ENCODE results near the gene TMEM97. TPM values are rescaled to one million over a fixed set of nuclear protein-coding genes. Genes with fewer than 3 reads are reported as not detected.
A peak's percentile ranks its signal among the peaks of the same experiment; 100 is the strongest.
"Not testable (repeated sequence)": the region's sequence is repeated elsewhere in the genome, so short reads cannot be mapped to it uniquely, and the experiment has no call there.

The TMEM97 gene
- 10 to 100 TPM; 25.1 to 26.0 TPM for total RNA-seq

GRCh38 chr17:28318759-28319597 lies at the start of gene TMEM97:
Gene TMEM97, plus strand, starts transcription at chr17:28319200. Its CDS starts 40 bp downstream, at chr17:28319240.
- no peaks in the 10 kb centered on the region for H3K27me3 Mint-ChIP-seq (ENCODE audit: low read depth)
- H3K27ac Mint-ChIP-seq, result peak within 1 kb of the TSS; percentile 75
- peak within 1 kb of the TSS; percentile 81 for H3K4me3 Mint-ChIP-seq
- CTCF ChIA-PET, result interaction anchor here (0.8 to 2.0 kb wide), 3 partner anchors 10 to 67 kb away, joined by 3 to 6 read pairs (median 3); partner anchors contain the start of genes IFT20 and TNFAIP1
- no peaks in the 10 kb centered on the region for H3K9me3 Mint-ChIP-seq
- H3K36me3 Mint-ChIP-seq (ENCODE audit: low read depth), result peaks cover 15% of the 10 kb centered on the region
- DNase-seq, result peak; percentile 95
- intact Hi-C loops (cut with micrococcal nuclease), result loop anchor here (1.0 to 5.0 kb wide), 6 partner anchors 16 to 233 kb away; partner anchors contain the start of genes IFT20, POLDIP2, TNFAIP1 and UNC119
- peaks cover 24% of the 10 kb centered on the region for H3K4me1 Mint-ChIP-seq (ENCODE audit: low read depth)

GRCh38 chr17:28270055-28270454 lies 48.9 kb upstream of the TMEM97 start:
- no peak overlapping the region for H3K4me3 Mint-ChIP-seq
- CTCF ChIA-PET, result interaction anchor here (0.9 kb wide), 1 partner anchor 18 kb away, joined by 4 read pairs; no protein-coding TSS in a partner anchor
- peaks cover 4% of the 10 kb centered on the region for H3K9me3 Mint-ChIP-seq
- H3K4me1 Mint-ChIP-seq (ENCODE audit: low read depth), result peaks cover 2% of the 10 kb centered on the region
- no peak overlapping the region for H3K27ac Mint-ChIP-seq
- H3K36me3 Mint-ChIP-seq (ENCODE audit: low read depth), result peaks cover 2% of the 10 kb centered on the region
- intact Hi-C loops (cut with micrococcal nuclease), result loop anchor here (10.0 kb wide), 1 partner anchor 55 kb away; no protein-coding TSS in a partner anchor
- no peak for DNase-seq
- H3K27me3 Mint-ChIP-seq (ENCODE audit: low read depth), result peaks cover 32% of the 10 kb centered on the region

- Mint-ChIP-seq H3K27ac (no peak overlapping the region), H3K9me3 (peaks cover 4% of the 10 kb centered on the region), H3K4me1 (ENCODE audit: low read depth) (peaks cover 2% of the 10 kb centered on the region), H3K27me3 (ENCODE audit: low read depth) (peaks cover 34% of the 10 kb centered on the region), H3K4me3 (no peak overlapping the region), H3K36me3 (ENCODE audit: low read depth) (peaks cover 2% of the 10 kb centered on the region)
- CTCF ChIA-PET, result interaction anchor here (0.9 kb wide), 1 partner anchor 19 kb away, joined by 4 read pairs; no protein-coding TSS in a partner anchor
- DNase-seq, result no peak
- intact Hi-C loops (cut with micrococcal nuclease), result loop anchor here (10.0 kb wide), 1 partner anchor 54 kb away; no protein-coding TSS in a partner anchor
Observed at GRCh38 chr17:28270926-28271325, 48.1 kb upstream of the TMEM97 start.

- Mint-ChIP-seq H3K9me3 (peaks cover 4% of the 10 kb centered on the region), H3K27ac (no peak overlapping the region), H3K27me3 (ENCODE audit: low read depth) (peaks cover 39% of the 10 kb centered on the region), H3K4me1 (ENCODE audit: low read depth) (peaks cover 2% of the 10 kb centered on the region), H3K4me3 (no peak overlapping the region), H3K36me3 (ENCODE audit: low read depth) (peaks cover 2% of the 10 kb centered on the region)
- DNase-seq, result no peak
- intact Hi-C loops (cut with micrococcal nuclease), result loop anchor here (10.0 kb wide), 1 partner anchor 53 kb away; no protein-coding TSS in a partner anchor
- CTCF ChIA-PET, result no interaction called here
Observed at GRCh38 chr17:28271431-28271830, 47.6 kb upstream of the TMEM97 start.

GRCh38 chr17:28272166-28272565 lies 46.8 kb upstream of the TMEM97 start:
- peaks cover 2% of the 10 kb centered on the region for H3K4me1 Mint-ChIP-seq (ENCODE audit: low read depth)
- CTCF ChIA-PET, result no interaction called here
- H3K4me3 Mint-ChIP-seq, result no peak overlapping the region
- H3K36me3 Mint-ChIP-seq (ENCODE audit: low read depth), result peaks cover under 1% of the 10 kb centered on the region
- H3K27me3 Mint-ChIP-seq (ENCODE audit: low read depth), result peaks cover 40% of the 10 kb centered on the region
- peaks cover 2% of the 10 kb centered on the region for H3K9me3 Mint-ChIP-seq
- no peak for DNase-seq
- intact Hi-C loops (cut with micrococcal nuclease), result loop anchor here (10.0 kb wide), 1 partner anchor 53 kb away; no protein-coding TSS in a partner anchor
- H3K27ac Mint-ChIP-seq, result no peak overlapping the region

- intact Hi-C loops (cut with micrococcal nuclease), result loop anchor here (10.0 kb wide), 1 partner anchor 51 kb away; no protein-coding TSS in a partner anchor
- H3K4me3 Mint-ChIP-seq; H3K27ac Mint-ChIP-seq; CTCF ChIA-PET; H3K9me3 Mint-ChIP-seq; DNase-seq; H3K36me3 Mint-ChIP-seq (ENCODE audit: low read depth): not testable (repeated sequence)
- peaks cover 12% of the 10 kb centered on the region for H3K4me1 Mint-ChIP-seq (ENCODE audit: low read depth)
- H3K27me3 Mint-ChIP-seq (ENCODE audit: low read depth), result peaks cover 42% of the 10 kb centered on the region
Observed at GRCh38 chr17:28273341-28273740, 45.7 kb upstream of the TMEM97 start.

- Mint-ChIP-seq H3K4me3 (no peak overlapping the region), H3K36me3 (ENCODE audit: low read depth) (no peaks in the 10 kb centered on the region), H3K27ac (no peak overlapping the region), H3K9me3 (no peaks in the 10 kb centered on the region), H3K4me1 (ENCODE audit: low read depth) (peaks cover 15% of the 10 kb centered on the region), H3K27me3 (ENCODE audit: low read depth) (peaks cover 45% of the 10 kb centered on the region)
- CTCF ChIA-PET, result no interaction called here
- no peak for DNase-seq
- intact Hi-C loops (cut with micrococcal nuclease), result loop anchor here (10.0 kb wide), 1 partner anchor 50 kb away; no protein-coding TSS in a partner anchor
Observed at GRCh38 chr17:28274591-28275265, 44.3 kb upstream of the TMEM97 start.

GRCh38 chr17:28276011-28276410 lies 43.0 kb upstream of the TMEM97 start:
- intact Hi-C loops (cut with micrococcal nuclease), result loop anchor here (10.0 kb wide), 1 partner anchor 49 kb away; no protein-coding TSS in a partner anchor
- Mint-ChIP-seq H3K4me1 (ENCODE audit: low read depth) (peaks cover 15% of the 10 kb centered on the region), H3K27me3 (ENCODE audit: low read depth) (peaks cover 50% of the 10 kb centered on the region), H3K36me3 (ENCODE audit: low read depth) (no peaks in the 10 kb centered on the region), H3K4me3 (no peak overlapping the region), H3K9me3 (no peaks in the 10 kb centered on the region), H3K27ac (no peak overlapping the region)
- CTCF ChIA-PET, result no interaction called here
- DNase-seq, result no peak

- Mint-ChIP-seq H3K36me3 (ENCODE audit: low read depth) (no peaks in the 10 kb centered on the region), H3K4me3 (no peak overlapping the region), H3K27me3 (ENCODE audit: low read depth) (peaks cover 24% of the 10 kb centered on the region), H3K4me1 (ENCODE audit: low read depth) (peaks cover 15% of the 10 kb centered on the region), H3K9me3 (no peaks in the 10 kb centered on the region), H3K27ac (no peak overlapping the region)
- CTCF ChIA-PET, result no interaction called here
- no peak for DNase-seq
- intact Hi-C loops (cut with micrococcal nuclease), result loop anchor here (10.0 kb wide), 1 partner anchor 45 kb away; no protein-coding TSS in a partner anchor
Observed at GRCh38 chr17:28279411-28279810, 39.6 kb upstream of the TMEM97 start.

- intact Hi-C loops (cut with micrococcal nuclease), result no loop called here
- Mint-ChIP-seq H3K4me1 (ENCODE audit: low read depth) (peaks cover 13% of the 10 kb centered on the region), H3K36me3 (ENCODE audit: low read depth) (no peaks in the 10 kb centered on the region), H3K4me3 (no peak overlapping the region), H3K27ac (no peak overlapping the region), H3K27me3 (ENCODE audit: low read depth) (peaks cover 16% of the 10 kb centered on the region), H3K9me3 (no peaks in the 10 kb centered on the region)
- CTCF ChIA-PET, result no interaction called here
- DNase-seq, result no peak
Observed at GRCh38 chr17:28280826-28281225, 38.2 kb upstream of the TMEM97 start.

GRCh38 chr17:28282596-28282995 lies 36.4 kb upstream of the TMEM97 start:
- no peak overlapping the region for H3K4me3 Mint-ChIP-seq
- no peak overlapping the region for H3K27ac Mint-ChIP-seq
- CTCF ChIA-PET, result no interaction called here
- no peak for DNase-seq
- H3K36me3 Mint-ChIP-seq (ENCODE audit: low read depth), result no peaks in the 10 kb centered on the region
- intact Hi-C loops (cut with micrococcal nuclease), result no loop called here
- H3K9me3 Mint-ChIP-seq, result no peaks in the 10 kb centered on the region
- peaks cover 10% of the 10 kb centered on the region for H3K4me1 Mint-ChIP-seq (ENCODE audit: low read depth)
- H3K27me3 Mint-ChIP-seq (ENCODE audit: low read depth), result peaks cover 10% of the 10 kb centered on the region

GRCh38 chr17:28285965-28286364 lies 33.0 kb upstream of the TMEM97 start:
- H3K4me3 Mint-ChIP-seq, result no peak overlapping the region
- H3K4me1 Mint-ChIP-seq (ENCODE audit: low read depth), result no peaks in the 10 kb centered on the region
- intact Hi-C loops (cut with micrococcal nuclease), result no loop called here
- no peak overlapping the region for H3K27ac Mint-ChIP-seq
- no peaks in the 10 kb centered on the region for H3K9me3 Mint-ChIP-seq
- H3K36me3 Mint-ChIP-seq (ENCODE audit: low read depth), result no peaks in the 10 kb centered on the region
- CTCF ChIA-PET, result interaction anchor here (0.6 kb wide), 1 partner anchor 58 kb away, joined by 3 read pairs; no protein-coding TSS in a partner anchor
- H3K27me3 Mint-ChIP-seq (ENCODE audit: low read depth), result peaks cover 1% of the 10 kb centered on the region
- DNase-seq, result no peak

Measured in activated naive CD4-positive, alpha-beta T cell treated with anti-CD3 and anti-CD28 coated beads for 36 hours (primary cell).